Esophagus squamous epithelium (tissue), 5 donors: ENCODE measurements around the gene CYB561D2. TPM values are rescaled to one million over a fixed set of nuclear protein-coding genes. Genes with fewer than 3 reads are reported as not detected.

Source experiments
- DNase-seq: peaks from one replicate; lab custom pipeline; 2025; lab: John Stamatoyannopoulos, UW
- H3K27ac ChIP-seq, 4 donors: fragments of 200-600 bp; sonication (generic); one replicate each; pipeline ENCODE4 v1.5.1; 2016 to 2019; ENCODE audit warnings: mild to moderate bottlenecking in 1 of 4
- H3K27me3 ChIP-seq, 4 donors: fragments of 200-600 bp; sonication (generic); 1 replicate in 3 of 4; 2 replicates in 1 of 4; pipeline versions ENCODE4 v1.5.1 to v1.6.0; 2017 to 2021; ENCODE audit warnings: antibody characterized with exemption in 1 of 4
- H3K36me3 ChIP-seq, 3 donors: fragments of 200-600 bp; sonication (generic); one replicate each; pipeline ENCODE4 v1.5.1; 2016 to 2019
- H3K4me1 ChIP-seq, 3 donors: fragments of 200-600 bp; sonication (generic); one replicate each; pipeline ENCODE4 v1.5.1; 2017 to 2019
- H3K4me3 ChIP-seq, 4 donors: fragments of 200-600 bp; sonication (generic); 1 replicate in 3 of 4; 2 replicates in 1 of 4; pipeline ENCODE4 v1.5.1; 2016 to 2019; ENCODE audit warnings: mild to moderate bottlenecking in 2 of 4, moderate library complexity in 1 of 4
- H3K9me3 ChIP-seq, 3 donors: fragments of 200-600 bp; sonication (generic); one replicate each; pipeline ENCODE4 v1.5.1; 2016 to 2019
- CTCF ChIP-seq, 6 experiments: fragments of 450-650 bp in 4 of 6; fragments of 200-600 bp in 2 of 6; sonication (generic) in 2 of 6; IDR thresholded peaks; one replicate each; pipeline ENCODE4 v1.5.1; 2016 to 2019; ENCODE audit warnings: antibody characterized with exemption in 6 of 6, mild to moderate bottlenecking in 4 of 6, moderate library complexity in 4 of 6
- POLR2A ChIP-seq, 4 donors: fragments of 450-650 bp; IDR thresholded peaks; one replicate each; pipeline ENCODE4 v1.6.1; 2017; ENCODE audit warnings: antibody characterized with exemption in 4 of 4, mild to moderate bottlenecking in 4 of 4, moderate library complexity in 3 of 4
- WGBS, 2 donors: methylation state at CpG; one replicate each; pipeline ENCODE4 v1.1.5; 2018; 5-methylcytosine and 5-hydroxymethylcytosine counted together
- intact Hi-C: fragments of 100-400 bp; cut with DNase I; formaldehyde crosslinking; loops from one replicate; pipeline ENCODE4 v1.15.0; 2022
- total RNA-seq, 4 donors: library from RNA; depleted of rRNA; stranded (reverse); fragments of >200 nt; gene quantifications; one replicate each; pipeline ENCODE4 v1.1.0, GENCODE V29; 2016
- donor health status: DM: yes; HTN: yes; CAD: no.

CYB561D2 gene
- total RNA-seq, 4 donors from 2014 or later = 18.1 to 21.9 (median 20.5) TPM

- 73 to 75% methylated on average over 1 of the region's 3 CpGs for WGBS, 2 donors
- Histone ChIP-seq H3K36me3 (peaks cover 0 to 30% (median 11%) of the 10 kb centered on the region in 3 donors), H3K27me3 (no peaks in the 10 kb centered on the region), H3K4me3 (no peak overlapping the region), H3K4me1 (peaks cover 31 to 88% (median 38%) of the 10 kb centered on the region in 3 donors), H3K9me3 (no peaks in the 10 kb centered on the region), H3K27ac (peak overlapping the region; percentile 0 to 98 (median 44))
- no peak for TF ChIP-seq POLR2A (IDR thresholded peaks at IDR 0.05)
- TF ChIP-seq CTCF (IDR thresholded peaks at IDR 0.05) = no peak
- intact Hi-C loops = no loop called here
- DNase-seq = no peak
Measured at GRCh38 chr3:50314342-50314741, 36.3 kb upstream of the CYB561D2 start.

DNA sequence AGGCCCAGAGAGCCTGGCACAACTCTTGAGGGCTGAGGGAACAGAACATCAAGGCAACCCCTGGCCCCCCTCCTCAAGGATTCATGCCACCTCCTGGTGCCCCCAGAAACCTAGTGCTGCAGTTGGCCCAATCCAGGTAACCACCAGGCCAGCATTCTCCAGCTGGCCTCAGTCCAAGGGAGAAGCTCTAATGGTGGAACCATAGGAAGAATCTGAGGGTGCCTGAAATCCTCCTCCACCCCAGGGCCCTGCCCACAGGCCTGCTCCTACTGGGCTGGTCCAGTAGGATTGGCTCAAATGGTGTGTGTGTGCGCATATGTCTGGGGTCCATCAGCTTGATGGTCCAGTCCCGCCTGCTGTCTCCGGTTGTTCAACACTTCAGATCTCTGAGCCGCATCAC, 35.8 kb upstream of the CYB561D2 start:
- H3K4me1 ChIP-seq = peaks cover 36 to 88% (median 42%) of the 10 kb centered on the region in 3 donors
- no peaks in the 10 kb centered on the region for H3K9me3 ChIP-seq
- DNase-seq = no peak
- no peak overlapping the region for H3K4me3 ChIP-seq
- peaks cover 0 to 35% (median 11%) of the 10 kb centered on the region in 3 donors for H3K36me3 ChIP-seq
- no peak for TF ChIP-seq CTCF (IDR thresholded peaks at IDR 0.05)
- TF ChIP-seq POLR2A (IDR thresholded peaks at IDR 0.05) = no peak
- H3K27me3 ChIP-seq = no peaks in the 10 kb centered on the region
- WGBS, 2 donors = 93 to 96% methylated on average over 4 of the region's 4 CpGs
- intact Hi-C loops = no loop called here
- peak overlapping the region; percentile 0 to 98 (median 44) for H3K27ac ChIP-seq

GRCh38 chr3:50316657-50317242, 33.9 kb upstream of the CYB561D2 start:
- Histone ChIP-seq H3K9me3 (no peaks in the 10 kb centered on the region), H3K36me3 (peaks cover 0 to 39% (median 11%) of the 10 kb centered on the region in 3 donors), H3K27me3 (no peaks in the 10 kb centered on the region), H3K4me1 (peaks cover 46 to 90% (median 51%) of the 10 kb centered on the region in 3 donors), H3K27ac (peak overlapping the region; percentile 93 to 98 (median 96)), H3K4me3 (peak overlapping the region in 2 of 4 donors; percentile 6 to 19)
- no peak for DNase-seq
- TF ChIP-seq POLR2A (IDR thresholded peaks at IDR 0.05) = peak in 3 of 4 donors; percentile 60 to 73 (median 64)
- TF ChIP-seq CTCF (IDR thresholded peaks at IDR 0.05) = peak in 1 of 6 experiments; percentile 16
- 27 to 38% methylated on average over 2 to 4 of the region's 9 CpGs for WGBS, 2 donors
- intact Hi-C loops = no loop called here

GRCh38 chr3:50317300-50317699, 33.4 kb upstream of the CYB561D2 start:
- WGBS, 2 donors = 40 to 71% methylated on average over 1 of the region's 6 CpGs
- H3K27ac ChIP-seq = peak overlapping the region; percentile 93 to 98 (median 96)
- peaks cover 0 to 39% (median 11%) of the 10 kb centered on the region in 3 donors for H3K36me3 ChIP-seq
- intact Hi-C loops = no loop called here
- no peaks in the 10 kb centered on the region for H3K9me3 ChIP-seq
- peak overlapping the region in 2 of 4 donors; percentile 19 to 91 for H3K4me3 ChIP-seq
- DNase-seq = no peak
- TF ChIP-seq CTCF (IDR thresholded peaks at IDR 0.05) (no peak), POLR2A (IDR thresholded peaks at IDR 0.05) (no peak)
- peaks cover 51 to 90% (median 56%) of the 10 kb centered on the region in 3 donors for H3K4me1 ChIP-seq
- H3K27me3 ChIP-seq = no peaks in the 10 kb centered on the region

DNA sequence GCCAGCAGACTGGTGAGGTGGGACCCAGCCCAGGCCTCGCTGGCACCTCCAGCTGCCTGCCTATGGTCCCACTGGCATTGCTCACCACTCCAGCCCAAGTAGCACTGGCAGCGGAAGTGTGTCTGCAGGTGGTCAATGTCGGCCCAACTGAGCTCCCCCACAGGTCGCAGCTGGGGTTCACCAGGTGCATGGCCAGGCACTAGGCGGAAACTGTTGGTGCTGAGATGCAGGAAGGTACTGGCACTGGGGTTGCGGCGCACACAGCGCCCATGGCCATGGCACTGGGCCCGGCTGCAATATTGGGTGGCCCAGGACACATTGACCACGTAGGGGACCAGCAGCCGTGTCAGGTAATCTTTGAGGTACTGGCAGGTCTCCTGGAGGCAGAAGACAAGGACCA, 32.5 kb upstream of the CYB561D2 start:
- DNase-seq = no peak
- intact Hi-C loops = no loop called here
- Histone ChIP-seq H3K27me3 (no peaks in the 10 kb centered on the region), H3K4me1 (peaks cover 58 to 93% (median 63%) of the 10 kb centered on the region in 3 donors), H3K4me3 (peak overlapping the region in 2 of 4 donors; percentile 91 to 98), H3K27ac (peak overlapping the region; percentile 93 to 98 (median 96)), H3K36me3 (peaks cover 0 to 39% (median 11%) of the 10 kb centered on the region in 3 donors), H3K9me3 (no peaks in the 10 kb centered on the region)
- 72% methylated on average over 7 of the region's 11 CpGs; no CpG with 5 or more reads in 1 of the 2 donors for WGBS, 2 donors
- no peak for TF ChIP-seq POLR2A (IDR thresholded peaks at IDR 0.05)
